IPS-20b (cell line): ENCODE measurements around the gene PDAP1.
"Not testable (repeated sequence)": the region's sequence is repeated elsewhere in the genome, so short reads cannot be mapped to it uniquely, and the experiment has no call there.

Source experiments
- H3K27ac ChIP-seq: one replicate; pipeline ENCODE4 v1.5.1; 2013; ENCODE audit warnings: low read length
- H3K27me3 ChIP-seq: 2 replicates; pipeline ENCODE4 v1.6.1; 2013; ENCODE audit warnings: mild to moderate bottlenecking, low read length, inconsistent platforms; ENCODE audit not compliant: insufficient read depth
- H3K36me3 ChIP-seq: 2 replicates; pipeline ENCODE4 v1.6.1; 2013; ENCODE audit warnings: low read depth, mild to moderate bottlenecking, inconsistent platforms, low read length, moderate library complexity; ENCODE audit not compliant: insufficient read depth
- H3K4me1 ChIP-seq: 2 replicates; pipeline ENCODE4 v1.6.1; 2013; ENCODE audit warnings: mild to moderate bottlenecking, control low read depth, inconsistent platforms, low read length, moderate library complexity; ENCODE audit not compliant: insufficient read depth
- H3K4me3 ChIP-seq: 2 replicates; pipeline ENCODE4 v1.5.1; 2013; ENCODE audit warnings: mild to moderate bottlenecking, low read length, inconsistent platforms
- H3K9ac ChIP-seq: 2 replicates; pipeline ENCODE4 v1.6.1; 2013; ENCODE audit warnings: low read depth, mild to moderate bottlenecking, inconsistent platforms, low read length, moderate library complexity
- H3K9me3 ChIP-seq: 2 replicates; pipeline ENCODE4 v1.6.1; 2013; ENCODE audit warnings: mild to moderate bottlenecking, low read depth, low read length, inconsistent platforms; ENCODE audit not compliant: insufficient read depth

The PDAP1 gene

DNA sequence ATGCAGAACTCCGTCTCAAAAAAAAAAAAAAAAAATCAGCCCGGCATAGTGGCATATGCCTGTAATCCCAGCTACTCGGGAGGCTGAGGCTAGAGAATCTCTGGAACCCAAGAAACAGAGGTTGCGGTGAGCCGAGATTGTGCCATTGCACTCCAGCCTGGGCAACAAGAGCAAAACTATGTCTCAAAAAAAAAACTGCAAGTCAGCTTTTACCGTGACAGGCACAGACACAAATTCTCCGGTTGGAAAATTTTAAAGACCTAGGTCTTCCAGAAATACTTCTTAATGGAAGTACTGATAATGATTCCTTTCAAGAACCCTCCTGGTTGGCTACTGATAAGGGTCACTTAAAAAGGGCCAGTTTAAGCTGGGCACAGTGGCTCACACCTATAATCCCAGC lies 53.3 kb downstream of the PDAP1 start:
- Histone ChIP-seq H3K27me3 (no peaks in the 10 kb centered on the region), H3K36me3 (peaks cover 56% of the 10 kb centered on the region), H3K9ac (no peak overlapping the region), H3K4me3 (no peak overlapping the region), H3K27ac (no peak overlapping the region), H3K9me3 (no peaks in the 10 kb centered on the region), H3K4me1 (0 out of 2 replicates have a peak, but pooled peaks cover 2% of the 10 kb centered on the region)

DNA sequence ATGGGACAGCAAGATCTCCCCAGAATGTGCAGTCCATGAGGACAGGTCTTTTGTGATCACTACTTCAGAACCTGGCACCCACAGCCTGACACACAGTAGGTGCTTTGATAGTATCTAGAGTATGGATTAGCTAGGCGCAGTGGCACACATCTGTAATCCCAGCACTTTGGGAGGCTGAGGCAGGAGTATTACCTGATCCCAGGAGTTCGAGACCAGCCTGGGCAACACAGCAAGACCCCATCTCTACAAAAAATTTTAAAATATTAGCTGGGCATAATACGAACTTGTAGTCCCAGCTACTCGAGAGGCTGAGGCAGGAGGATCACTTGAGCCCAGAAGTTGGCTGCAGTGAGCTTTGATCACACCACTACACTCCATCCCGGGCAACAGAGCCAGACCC lies 56.1 kb downstream of the PDAP1 start:
- Histone ChIP-seq H3K27me3 (no peaks in the 10 kb centered on the region), H3K36me3 (peaks cover 51% of the 10 kb centered on the region), H3K9ac (no peak overlapping the region), H3K27ac (no peak overlapping the region), H3K4me3 (no peak overlapping the region), H3K4me1 (no peaks in the 10 kb centered on the region), H3K9me3 (no peaks in the 10 kb centered on the region)

DNA sequence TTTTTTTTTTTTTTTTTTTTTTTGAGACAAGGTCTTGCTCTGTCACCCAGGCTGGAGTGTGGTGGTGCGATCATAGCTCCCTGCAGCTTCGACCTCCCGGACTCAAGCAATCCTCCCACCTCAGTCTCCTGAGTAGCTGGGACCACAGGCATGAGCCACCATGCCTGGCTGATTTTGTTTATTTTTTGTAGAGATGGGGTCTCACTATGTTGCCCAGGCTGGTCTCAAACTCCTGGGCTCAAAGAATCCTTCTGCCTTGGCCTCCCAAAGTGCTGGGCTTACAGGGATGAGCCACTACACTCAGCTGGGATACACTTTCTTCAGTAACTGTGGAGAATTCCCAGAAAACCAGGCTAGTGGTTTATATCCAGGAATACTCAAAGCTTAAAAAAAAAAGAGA lies 57.8 kb downstream of the PDAP1 start:
- H3K4me3 ChIP-seq, H3K9me3 ChIP-seq, H3K27me3 ChIP-seq, H3K9ac ChIP-seq, H3K4me1 ChIP-seq, H3K27ac ChIP-seq: not testable (repeated sequence)
- peaks cover 53% of the 10 kb centered on the region for H3K36me3 ChIP-seq
